GM12878 (cell line): Measurements from ENCODE around the gene OTUD3. TPM values are rescaled to one million over a fixed set of nuclear protein-coding genes. Genes with fewer than 3 reads are reported as not detected.

ENCODE experiments used
- CREM ChIP-seq: IDR thresholded peaks from 2 replicates; pipeline ENCODE4 v1.6.1; 2014; ENCODE audit warnings: antibody characterized with exemption, low read depth
- DPF2 ChIP-seq: fragments of 450-650 bp; IDR thresholded peaks from 2 replicates; pipeline ENCODE4 v1.6.1; 2017; ENCODE audit warnings: mild to moderate bottlenecking
- ETV6 ChIP-seq, 2 experiments: fragments of 450-650 bp in 1 of 2; IDR thresholded peaks in 1 of 2; conservative IDR thresholded peaks in 1 of 2; 2 replicates each; pipeline ENCODE4 v1.6.1; 2014; ENCODE audit warnings: antibody characterized with exemption in 1 of 2, borderline replicate concordance in 1 of 2, low read depth in 1 of 2, mild to moderate bottlenecking in 1 of 2, moderate library complexity in 1 of 2
- HDAC6 ChIP-seq: fragments of 200-600 bp; sonication (generic); IDR thresholded peaks from one replicate; pipeline ENCODE4 v1.8.0; 2017; ENCODE audit warnings: antibody characterized with exemption; ENCODE audit not compliant: unreplicated experiment
- IRF4 ChIP-seq: IDR thresholded peaks from 2 replicates; pipeline ENCODE4 v1.6.1; 2011; ENCODE audit warnings: low read depth, low read length
- MYB ChIP-seq: fragments of 150-350 bp; IDR thresholded peaks from 2 replicates; pipeline ENCODE4 v1.6.1; 2014; ENCODE audit warnings: mild to moderate bottlenecking, low read depth, low read length, borderline replicate concordance
- NBN ChIP-seq: fragments of 450-650 bp; IDR thresholded peaks from 2 replicates; pipeline ENCODE4 v1.6.1; 2016
- NR2C1 ChIP-seq: fragments of 450-650 bp; IDR thresholded peaks from 2 replicates; pipeline ENCODE4 v1.6.1; 2017; ENCODE audit warnings: antibody characterized with exemption, mild to moderate bottlenecking, moderate library complexity
- POLR2AphosphoS5 ChIP-seq: IDR thresholded peaks from 2 replicates; pipeline ENCODE4 v1.6.1; 2011; ENCODE audit warnings: mild to moderate bottlenecking, low read length, inconsistent platforms
- ZNF274 ChIP-seq: IDR thresholded peaks from one replicate; pipeline ENCODE4 v1.8.0; 2011; ENCODE audit not compliant: insufficient read length, insufficient read depth
- ZZZ3 ChIP-seq: IDR thresholded peaks from 2 replicates; pipeline ENCODE4 v1.6.1; 2011; ENCODE audit warnings: low read depth; ENCODE audit not compliant: control insufficient read depth, insufficient read length
- polyA plus RNA-seq, 11 experiments: library from polyadenylated mRNA; depleted of rRNA in 4 of 11; unstranded in 6 of 11; stranded (reverse) in 5 of 11; fragments of >200 nt; fragmentation: Nextera tagmentation in 4 of 11; fragmentation: Illumina TruSeq in 1 of 11; extraction: Ambion mirVana in 4 of 11; extraction: Trizol in 1 of 11; gene quantifications; 1 replicate in 1 of 11; 2 replicates in 10 of 11; pipeline versions ENCODE4 v1.2.1 to v1.2.3, GENCODE V29; 2011 to 2016; ENCODE audit warnings: inconsistent platforms in 2 of 11, missing spikeins in 2 of 11, low read depth in 1 of 11
- total RNA-seq, 4 experiments: library from RNA; depleted of rRNA in 3 of 4; stranded (reverse); fragments of >200 nt in 3 of 4; fragmentation: Illumina TruSeq in 1 of 4; extraction: Trizol in 1 of 4; gene quantifications; 2 replicates each; pipeline versions ENCODE4 v1.2.1 to v1.2.3, GENCODE V29; 2013 to 2021
- TF ChIP-seq, protein P1 (sequence below): fragments of 450-650 bp; IDR thresholded peaks from 2 replicates; pipeline ENCODE4 v1.6.1; 2018; ENCODE audit warnings: borderline replicate concordance, mild to moderate bottlenecking; ENCODE audit not compliant: partially characterized antibody
- TF ChIP-seq, protein P2 (sequence below): fragments of 150-350 bp; IDR thresholded peaks from 2 replicates; pipeline ENCODE4 v1.6.1; 2016; ENCODE audit warnings: low read depth, low read length
- TF ChIP-seq, protein P3 (sequence below): fragments of 150-350 bp; IDR thresholded peaks from 2 replicates; pipeline ENCODE4 v1.6.1; 2014; ENCODE audit warnings: mild to moderate bottlenecking, low read depth, low read length
- TF ChIP-seq, protein P4 (sequence below): fragments of 450-650 bp; IDR thresholded peaks from 2 replicates; pipeline ENCODE4 v1.6.1; 2016; ENCODE audit warnings: mild to moderate bottlenecking
- TF ChIP-seq, protein P5 (sequence below): fragments of 450-650 bp; formaldehyde crosslinking; IDR thresholded peaks from 2 replicates; pipeline ENCODE4 v1.4.0; 2022; ENCODE audit warnings: mild to moderate bottlenecking, moderate library complexity

The OTUD3 gene
- total and polyA plus RNA-seq, 10 of the 15 experiments (the other 5 are each of a cell fraction or from before 2014, with no cell fraction given), result 0.77 to 8.9 (median 4.8) TPM

DNA sequence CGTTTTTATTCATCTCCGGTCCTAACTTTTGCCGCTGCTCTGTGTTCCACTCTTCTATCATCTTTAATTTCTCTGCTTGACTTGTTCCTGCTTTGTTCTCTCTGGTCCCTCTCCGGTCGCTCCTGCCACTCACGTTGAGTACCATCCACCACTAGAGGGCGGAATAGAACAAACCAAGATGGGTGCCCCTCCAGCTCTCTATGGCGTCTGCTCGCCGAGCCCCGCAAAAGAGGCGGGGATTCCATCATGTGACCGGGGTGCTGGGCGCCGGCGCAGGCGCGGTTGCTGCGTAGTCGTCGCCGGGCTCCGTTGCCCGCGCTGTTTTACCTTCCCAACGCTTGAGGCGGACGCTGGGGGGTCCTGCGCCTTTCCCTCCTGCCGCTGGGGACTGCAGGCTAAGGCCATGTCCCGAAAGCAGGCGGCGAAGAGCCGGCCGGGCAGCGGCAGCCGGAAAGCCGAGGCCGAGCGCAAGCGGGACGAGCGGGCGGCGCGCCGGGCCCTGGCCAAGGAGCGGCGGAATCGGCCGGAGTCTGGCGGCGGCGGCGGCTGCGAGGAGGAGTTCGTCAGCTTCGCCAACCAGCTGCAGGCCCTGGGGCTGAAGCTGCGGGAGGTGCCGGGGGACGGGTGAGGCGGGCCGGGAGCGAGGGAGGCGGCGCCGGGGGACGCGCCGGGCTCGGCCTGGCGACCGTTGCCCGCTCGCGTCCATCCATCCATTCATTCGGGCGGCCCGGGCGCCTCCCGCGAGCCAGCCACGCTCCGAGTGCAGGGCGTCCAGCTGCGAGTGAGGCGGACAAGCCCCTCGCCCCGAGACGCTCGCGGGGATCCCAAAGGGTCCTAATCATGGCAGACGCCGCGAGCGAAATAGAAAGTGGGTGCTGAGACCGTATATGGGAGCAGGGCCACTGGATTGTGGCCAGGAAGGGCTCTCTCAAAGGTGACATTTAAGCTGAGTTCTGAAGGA, at the start of gene OTUD3 (continued):
- TF ChIP-seq IRF4 (no peak), DPF2 (peak; percentile 62; the same call in 1 of the 2 replicates), ETV6 (conservative IDR thresholded peaks at IDR 0.05 in 1 of 2, IDR thresholded peaks at IDR 0.05 in 1 of 2; ENCODE audit: borderline replicate concordance in 1 of 2, low read depth in 1 of 2) (no peak), POLR2AphosphoS5 (peak; percentile 65; the same call in 1 of the 2 replicates), NR2C1 (no peak), HDAC6 (no peak), MYB (no peak), CREM (peak; percentile 63), NBN (peak; percentile 18; the same call in 1 of the 2 replicates), ZZZ3 (no peak), ZNF274 (no peak)
- TF ChIP-seq, protein P1, sequence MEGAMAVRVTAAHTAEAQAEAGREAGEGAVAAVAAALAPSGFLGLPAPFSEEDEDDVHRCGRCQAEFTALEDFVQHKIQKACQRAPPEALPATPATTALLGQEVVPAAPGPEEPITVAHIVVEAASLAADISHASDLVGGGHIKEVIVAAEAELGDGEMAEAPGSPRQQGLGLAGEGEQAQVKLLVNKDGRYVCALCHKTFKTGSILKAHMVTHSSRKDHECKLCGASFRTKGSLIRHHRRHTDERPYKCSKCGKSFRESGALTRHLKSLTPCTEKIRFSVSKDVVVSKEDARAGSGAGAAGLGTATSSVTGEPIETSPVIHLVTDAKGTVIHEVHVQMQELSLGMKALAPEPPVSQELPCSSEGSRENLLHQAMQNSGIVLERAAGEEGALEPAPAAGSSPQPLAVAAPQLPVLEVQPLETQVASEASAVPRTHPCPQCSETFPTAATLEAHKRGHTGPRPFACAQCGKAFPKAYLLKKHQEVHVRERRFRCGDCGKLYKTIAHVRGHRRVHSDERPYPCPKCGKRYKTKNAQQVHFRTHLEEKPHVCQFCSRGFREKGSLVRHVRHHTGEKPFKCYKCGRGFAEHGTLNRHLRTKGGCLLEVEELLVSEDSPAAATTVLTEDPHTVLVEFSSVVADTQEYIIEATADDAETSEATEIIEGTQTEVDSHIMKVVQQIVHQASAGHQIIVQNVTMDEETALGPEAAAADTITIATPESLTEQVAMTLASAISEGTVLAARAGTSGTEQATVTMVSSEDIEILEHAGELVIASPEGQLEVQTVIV, result no peak
- TF ChIP-seq, protein P2, sequence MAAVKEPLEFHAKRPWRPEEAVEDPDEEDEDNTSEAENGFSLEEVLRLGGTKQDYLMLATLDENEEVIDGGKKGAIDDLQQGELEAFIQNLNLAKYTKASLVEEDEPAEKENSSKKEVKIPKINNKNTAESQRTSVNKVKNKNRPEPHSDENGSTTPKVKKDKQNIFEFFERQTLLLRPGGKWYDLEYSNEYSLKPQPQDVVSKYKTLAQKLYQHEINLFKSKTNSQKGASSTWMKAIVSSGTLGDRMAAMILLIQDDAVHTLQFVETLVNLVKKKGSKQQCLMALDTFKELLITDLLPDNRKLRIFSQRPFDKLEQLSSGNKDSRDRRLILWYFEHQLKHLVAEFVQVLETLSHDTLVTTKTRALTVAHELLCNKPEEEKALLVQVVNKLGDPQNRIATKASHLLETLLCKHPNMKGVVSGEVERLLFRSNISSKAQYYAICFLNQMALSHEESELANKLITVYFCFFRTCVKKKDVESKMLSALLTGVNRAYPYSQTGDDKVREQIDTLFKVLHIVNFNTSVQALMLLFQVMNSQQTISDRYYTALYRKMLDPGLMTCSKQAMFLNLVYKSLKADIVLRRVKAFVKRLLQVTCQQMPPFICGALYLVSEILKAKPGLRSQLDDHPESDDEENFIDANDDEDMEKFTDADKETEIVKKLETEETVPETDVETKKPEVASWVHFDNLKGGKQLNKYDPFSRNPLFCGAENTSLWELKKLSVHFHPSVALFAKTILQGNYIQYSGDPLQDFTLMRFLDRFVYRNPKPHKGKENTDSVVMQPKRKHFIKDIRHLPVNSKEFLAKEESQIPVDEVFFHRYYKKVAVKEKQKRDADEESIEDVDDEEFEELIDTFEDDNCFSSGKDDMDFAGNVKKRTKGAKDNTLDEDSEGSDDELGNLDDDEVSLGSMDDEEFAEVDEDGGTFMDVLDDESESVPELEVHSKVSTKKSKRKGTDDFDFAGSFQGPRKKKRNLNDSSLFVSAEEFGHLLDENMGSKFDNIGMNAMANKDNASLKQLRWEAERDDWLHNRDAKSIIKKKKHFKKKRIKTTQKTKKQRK, result no peak
- TF ChIP-seq, protein P3, sequence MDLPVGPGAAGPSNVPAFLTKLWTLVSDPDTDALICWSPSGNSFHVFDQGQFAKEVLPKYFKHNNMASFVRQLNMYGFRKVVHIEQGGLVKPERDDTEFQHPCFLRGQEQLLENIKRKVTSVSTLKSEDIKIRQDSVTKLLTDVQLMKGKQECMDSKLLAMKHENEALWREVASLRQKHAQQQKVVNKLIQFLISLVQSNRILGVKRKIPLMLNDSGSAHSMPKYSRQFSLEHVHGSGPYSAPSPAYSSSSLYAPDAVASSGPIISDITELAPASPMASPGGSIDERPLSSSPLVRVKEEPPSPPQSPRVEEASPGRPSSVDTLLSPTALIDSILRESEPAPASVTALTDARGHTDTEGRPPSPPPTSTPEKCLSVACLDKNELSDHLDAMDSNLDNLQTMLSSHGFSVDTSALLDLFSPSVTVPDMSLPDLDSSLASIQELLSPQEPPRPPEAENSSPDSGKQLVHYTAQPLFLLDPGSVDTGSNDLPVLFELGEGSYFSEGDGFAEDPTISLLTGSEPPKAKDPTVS, result no peak
- TF ChIP-seq, protein P4, sequence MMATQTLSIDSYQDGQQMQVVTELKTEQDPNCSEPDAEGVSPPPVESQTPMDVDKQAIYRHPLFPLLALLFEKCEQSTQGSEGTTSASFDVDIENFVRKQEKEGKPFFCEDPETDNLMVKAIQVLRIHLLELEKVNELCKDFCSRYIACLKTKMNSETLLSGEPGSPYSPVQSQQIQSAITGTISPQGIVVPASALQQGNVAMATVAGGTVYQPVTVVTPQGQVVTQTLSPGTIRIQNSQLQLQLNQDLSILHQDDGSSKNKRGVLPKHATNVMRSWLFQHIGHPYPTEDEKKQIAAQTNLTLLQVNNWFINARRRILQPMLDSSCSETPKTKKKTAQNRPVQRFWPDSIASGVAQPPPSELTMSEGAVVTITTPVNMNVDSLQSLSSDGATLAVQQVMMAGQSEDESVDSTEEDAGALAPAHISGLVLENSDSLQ, result peak; percentile 96
- TF ChIP-seq, protein P5, sequence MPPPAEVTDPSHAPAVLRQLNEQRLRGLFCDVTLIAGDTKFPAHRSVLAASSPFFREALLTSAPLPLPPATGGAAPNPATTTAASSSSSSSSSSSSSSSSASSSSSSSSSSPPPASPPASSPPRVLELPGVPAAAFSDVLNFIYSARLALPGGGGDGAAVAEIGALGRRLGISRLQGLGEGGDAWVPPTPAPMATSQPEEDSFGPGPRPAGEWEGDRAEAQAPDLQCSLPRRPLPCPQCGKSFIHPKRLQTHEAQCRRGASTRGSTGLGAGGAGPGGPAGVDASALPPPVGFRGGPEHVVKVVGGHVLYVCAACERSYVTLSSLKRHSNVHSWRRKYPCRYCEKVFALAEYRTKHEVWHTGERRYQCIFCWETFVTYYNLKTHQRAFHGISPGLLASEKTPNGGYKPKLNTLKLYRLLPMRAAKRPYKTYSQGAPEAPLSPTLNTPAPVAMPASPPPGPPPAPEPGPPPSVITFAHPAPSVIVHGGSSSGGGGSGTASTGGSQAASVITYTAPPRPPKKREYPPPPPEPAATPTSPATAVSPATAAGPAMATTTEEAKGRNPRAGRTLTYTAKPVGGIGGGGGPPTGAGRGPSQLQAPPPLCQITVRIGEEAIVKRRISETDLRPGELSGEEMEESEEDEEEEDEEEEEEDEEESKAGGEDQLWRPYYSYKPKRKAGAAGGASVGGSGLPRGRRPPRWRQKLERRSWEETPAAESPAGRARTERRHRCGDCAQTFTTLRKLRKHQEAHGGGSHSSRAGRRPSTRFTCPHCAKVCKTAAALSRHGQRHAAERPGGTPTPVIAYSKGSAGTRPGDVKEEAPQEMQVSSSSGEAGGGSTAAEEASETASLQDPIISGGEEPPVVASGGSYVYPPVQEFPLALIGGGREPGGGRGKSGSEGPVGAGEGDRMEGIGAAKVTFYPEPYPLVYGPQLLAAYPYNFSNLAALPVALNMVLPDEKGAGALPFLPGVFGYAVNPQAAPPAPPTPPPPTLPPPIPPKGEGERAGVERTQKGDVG (CRISPR knock-in tag), result no peak
